Ishikawa (cell line): ENCODE measurements around the gene PSENEN.

Experiments used
- EP300 ChIP-seq: IDR thresholded peaks from 2 replicates; pipeline ENCODE4 v1.6.1; 2012; ENCODE audit warnings: borderline replicate concordance
- MAX ChIP-seq: IDR thresholded peaks from 2 replicates; pipeline ENCODE4 v1.6.1; 2012
- REST ChIP-seq: IDR thresholded peaks from 2 replicates; pipeline ENCODE4 v1.6.1; 2012; ENCODE audit warnings: low read depth, mild to moderate bottlenecking
- USF1 ChIP-seq: IDR thresholded peaks from 2 replicates; pipeline ENCODE4 v1.6.1; 2012
- ZBTB7A ChIP-seq: IDR thresholded peaks from 2 replicates; pipeline ENCODE4 v1.6.1; 2012; ENCODE audit warnings: low read depth

GRCh38 chr19:35702223-35703012 is 43.0 kb upstream of the PSENEN start:
- TF ChIP-seq MAX: 0 out of 2 replicates have a peak, but pooled peaks have one; percentile 33
- TF ChIP-seq EP300: peak; percentile 16; the same call in 1 of the 2 replicates
- peak; percentile 31; the same call in 1 of the 2 replicates for TF ChIP-seq REST
- no peak for TF ChIP-seq ZBTB7A
- TF ChIP-seq USF1: no peak
